Gastroesophageal sphincter (tissue), 4 donors: Measurements from ENCODE around the gene PPEF2. TPM values are rescaled to one million over a fixed set of nuclear protein-coding genes. Genes with fewer than 3 reads are reported as not detected.

Source experiments
- ATAC-seq: fragments of 150-250 bp; one replicate; pipeline ENCODE4 v1.9.1; 2016; ENCODE audit warnings: mild to moderate bottlenecking, moderate library complexity
- H3K27ac ChIP-seq, 4 donors: fragments of 200-600 bp; sonication (generic) in 3 of 4; 1 replicate in 3 of 4; 2 replicates in 1 of 4; pipeline ENCODE4 v1.5.1; 2016 to 2019
- H3K27me3 ChIP-seq: fragments of 200-600 bp; sonication (generic); one replicate; pipeline ENCODE4 v1.5.1; 2019
- H3K36me3 ChIP-seq, 2 donors: fragments of 200-600 bp; sonication (generic); one replicate each; pipeline ENCODE4 v1.5.1; 2019; ENCODE audit warnings: control low read depth in 1 of 2
- H3K4me1 ChIP-seq, 3 donors: fragments of 200-600 bp; sonication (generic); 1 replicate in 2 of 3; 2 replicates in 1 of 3; pipeline ENCODE4 v1.5.1; 2016 to 2019; ENCODE audit warnings: control low read depth in 2 of 3
- H3K4me3 ChIP-seq, 2 donors: fragments of 200-600 bp; sonication (generic); one replicate each; pipeline ENCODE4 v1.5.1; 2019; ENCODE audit warnings: mild to moderate bottlenecking in 1 of 2, moderate library complexity in 1 of 2
- H3K9me3 ChIP-seq, 3 donors: fragments of 200-600 bp; sonication (generic); one replicate each; pipeline ENCODE4 v1.5.1; 2017 to 2019; ENCODE audit warnings: control low read depth in 2 of 3
- CTCF ChIP-seq, 4 experiments: fragments of 200-600 bp in 2 of 4; fragments of 450-650 bp in 2 of 4; sonication (generic) in 1 of 4; IDR thresholded peaks; one replicate each; pipeline ENCODE4 v1.5.1; 2017 to 2019; ENCODE audit warnings: antibody characterized with exemption in 4 of 4, mild to moderate bottlenecking in 2 of 4, moderate library complexity in 2 of 4
- EP300 ChIP-seq: sonication (generic); formaldehyde crosslinking; IDR thresholded peaks from one replicate; pipeline ENCODE4 v1.6.1; 2017; ENCODE audit warnings: antibody characterized with exemption, mild to moderate bottlenecking
- POLR2A ChIP-seq, 2 donors: fragments of 450-650 bp; IDR thresholded peaks; one replicate each; pipeline ENCODE4 v1.6.1; 2017; ENCODE audit warnings: antibody characterized with exemption in 2 of 2, mild to moderate bottlenecking in 2 of 2, moderate library complexity in 1 of 2
- POLR2AphosphoS5 ChIP-seq: sonication (generic); formaldehyde crosslinking; IDR thresholded peaks from one replicate; pipeline ENCODE4 v1.6.1; 2017; ENCODE audit warnings: antibody characterized with exemption
- whole genome bisulfite sequencing, 2 donors: methylation state at CpG; one replicate each; pipeline ENCODE4 v1.1.5; 2018; ENCODE audit warnings: low coverage in 1 of 2; 5-methylcytosine and 5-hydroxymethylcytosine counted together
- total RNA-seq, 4 donors: library from RNA; depleted of rRNA; stranded (reverse); fragments of >200 nt; gene quantifications; one replicate each; pipeline ENCODE4 v1.1.0, GENCODE V29; 2016

The PPEF2 gene
- total RNA-seq, 4 donors from 2014 or later = not detected

GRCh38 chr4:75845992-75846391, 56.3 kb downstream of the PPEF2 start:
- no peak for TF ChIP-seq POLR2AphosphoS5
- TF ChIP-seq CTCF (IDR thresholded peaks at IDR 0.05) = no peak
- TF ChIP-seq POLR2A (IDR thresholded peaks at IDR 0.05) = no peak
- no peak for TF ChIP-seq EP300
- H3K9me3 ChIP-seq = no peaks in the 10 kb centered on the region
- H3K4me3 ChIP-seq = no peak overlapping the region
- ATAC-seq = no peak
- peaks cover 0 to 6% (median 3%) of the 10 kb centered on the region in 3 donors for H3K4me1 ChIP-seq
- H3K27me3 ChIP-seq = no peaks in the 10 kb centered on the region
- no peaks in the 10 kb centered on the region for H3K36me3 ChIP-seq
- H3K27ac ChIP-seq = no peak overlapping the region
- WGBS, 2 donors = 82 to 93% methylated on average over 2 of the region's 2 CpGs

- WGBS, 2 donors = 83 to 100% methylated on average over 1 to 3 of the region's 3 CpGs
- no peaks in the 10 kb centered on the region for H3K36me3 ChIP-seq
- no peak overlapping the region for H3K27ac ChIP-seq
- H3K27me3 ChIP-seq = no peaks in the 10 kb centered on the region
- H3K9me3 ChIP-seq = no peaks in the 10 kb centered on the region
- peak; percentile 70 for ATAC-seq
- H3K4me3 ChIP-seq = no peak overlapping the region
- peaks cover 0 to 6% (median 3%) of the 10 kb centered on the region in 3 donors for H3K4me1 ChIP-seq
- TF ChIP-seq POLR2A (IDR thresholded peaks at IDR 0.05) (no peak), POLR2AphosphoS5 (no peak), EP300 (no peak), CTCF (IDR thresholded peaks at IDR 0.05) (no peak)
These were observed 58.0 kb downstream of the PPEF2 start for GRCh38 chr4:75844151-75844662.

- Histone ChIP-seq H3K27ac (no peak overlapping the region), H3K4me3 (no peak overlapping the region), H3K9me3 (no peaks in the 10 kb centered on the region), H3K36me3 (no peaks in the 10 kb centered on the region), H3K4me1 (peaks cover 0 to 6% (median 3%) of the 10 kb centered on the region in 3 donors), H3K27me3 (no peaks in the 10 kb centered on the region)
- no peak for TF ChIP-seq EP300
- no peak for TF ChIP-seq CTCF (IDR thresholded peaks at IDR 0.05)
- TF ChIP-seq POLR2A (IDR thresholded peaks at IDR 0.05) = no peak
- no peak for TF ChIP-seq POLR2AphosphoS5
- WGBS, 2 donors = 95 to 100% methylated on average over 2 to 4 of the region's 4 CpGs
- ATAC-seq = no peak
These were observed 58.7 kb downstream of the PPEF2 start for GRCh38 chr4:75843596-75843995.

- Histone ChIP-seq H3K36me3 (no peaks in the 10 kb centered on the region), H3K27ac (no peak overlapping the region), H3K27me3 (no peaks in the 10 kb centered on the region), H3K4me1 (peaks cover 0 to 3% (median 0%) of the 10 kb centered on the region in 3 donors), H3K4me3 (no peak overlapping the region), H3K9me3 (no peaks in the 10 kb centered on the region)
- no peak for ATAC-seq
- TF ChIP-seq POLR2AphosphoS5 = no peak
- TF ChIP-seq CTCF (IDR thresholded peaks at IDR 0.05) = no peak
- no peak for TF ChIP-seq EP300
- no peak for TF ChIP-seq POLR2A (IDR thresholded peaks at IDR 0.05)
- WGBS, 2 donors = 46 to 65% methylated on average over 7 to 8 of the region's 8 CpGs
These were observed 60.4 kb downstream of the PPEF2 start for GRCh38 chr4:75841641-75842520.

- Histone ChIP-seq H3K27ac (no peak overlapping the region), H3K4me1 (no peaks in the 10 kb centered on the region), H3K27me3 (no peaks in the 10 kb centered on the region), H3K36me3 (no peaks in the 10 kb centered on the region), H3K4me3 (no peak overlapping the region), H3K9me3 (no peaks in the 10 kb centered on the region)
- no peak for TF ChIP-seq CTCF (IDR thresholded peaks at IDR 0.05)
- TF ChIP-seq POLR2AphosphoS5 = no peak
- no peak for TF ChIP-seq POLR2A (IDR thresholded peaks at IDR 0.05)
- TF ChIP-seq EP300 = no peak
- ATAC-seq = no peak
- WGBS, 2 donors = 100% methylated on average over 2 of the region's 2 CpGs
These were observed 67.5 kb downstream of the PPEF2 start for GRCh38 chr4:75834772-75835154.
